Erythroblast (primary cell): Measurements from ENCODE around the gene GNAZ.

Experiments used
- GATA1 ChIP-seq: IDR thresholded peaks from 2 replicates; pipeline ENCODE4 v1.6.1; 2011; ENCODE audit warnings: low read depth, mild to moderate bottlenecking, control low read depth, low read length, moderate library complexity
- POLR2A ChIP-seq: IDR thresholded peaks from 2 replicates; pipeline ENCODE4 v1.6.1; 2011; ENCODE audit warnings: mild to moderate bottlenecking, low read length

DNA sequence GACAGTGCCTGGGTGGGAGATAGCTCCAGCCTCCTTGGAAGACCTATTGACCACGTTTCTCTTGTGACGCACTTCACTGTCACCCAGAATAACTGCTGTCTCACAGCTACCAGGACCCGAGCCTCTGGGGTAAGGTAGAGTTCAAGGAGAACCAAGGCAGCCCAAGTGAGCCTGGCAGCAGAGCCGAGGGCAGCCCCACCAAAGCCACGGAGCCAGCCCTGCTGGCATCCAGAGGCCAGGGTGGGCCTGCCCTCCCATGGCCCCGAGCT is 38.7 kb downstream of the GNAZ start:
- TF ChIP-seq POLR2A = no peak
- TF ChIP-seq GATA1 = no peak
